HCEC 1CT (cell line): ENCODE measurements around the gene HINT2.
A peak's percentile ranks its signal among the peaks of the same experiment; 100 is the strongest.

Experiments used
- DNase-seq: peaks from one replicate; pipeline ENCODE4 v3.0.0-alpha.2; 2017

HINT2 gene

GRCh38 chr9:35811381-35812024 lies 3.3 kb downstream of the HINT2 start:
- no peak for DNase-seq

GRCh38 chr9:35810122-35810521 lies 4.7 kb downstream of the HINT2 start:
- no peak for DNase-seq

- no peak for DNase-seq
Measured at GRCh38 chr9:35808433-35808832, 6.4 kb downstream of the HINT2 start.

GRCh38 chr9:35806101-35806500 lies 8.7 kb downstream of the HINT2 start:
- DNase-seq = no peak

- no peak for DNase-seq
Measured at GRCh38 chr9:35801328-35802128, 13.3 kb downstream of the HINT2 start.

- no peak for DNase-seq
Measured at GRCh38 chr9:35800530-35800929, 14.3 kb downstream of the HINT2 start.

- no peak for DNase-seq
Measured at GRCh38 chr9:35798658-35799374, 16.0 kb downstream of the HINT2 start.

GRCh38 chr9:35797311-35798109 lies 17.3 kb downstream of the HINT2 start:
- DNase-seq = no peak

GRCh38 chr9:35795695-35796094 lies 19.1 kb downstream of the HINT2 start:
- no peak for DNase-seq

- no peak for DNase-seq
Measured at GRCh38 chr9:35793461-35793860, 21.4 kb downstream of the HINT2 start.

GRCh38 chr9:35792826-35793225 lies 22.0 kb downstream of the HINT2 start:
- DNase-seq = no peak

- no peak for DNase-seq
Measured at GRCh38 chr9:35792024-35792813, 22.6 kb downstream of the HINT2 start.

- DNase-seq = peak; percentile 26
Measured at GRCh38 chr9:35791297-35791921, 23.4 kb downstream of the HINT2 start, which contains the start of gene NPR2. Gene NPR2 (plus strand): TSS chr9:35791591. CDS start chr9:35792409, 818 bp downstream.

- DNase-seq = peak; percentile 87
Measured at GRCh38 chr9:35790385-35791296, 24.2 kb downstream of the HINT2 start.

GRCh38 chr9:35790025-35790384 lies 24.8 kb downstream of the HINT2 start:
- DNase-seq = no peak

- DNase-seq = no peak
Measured at GRCh38 chr9:35789541-35789940, 25.3 kb downstream of the HINT2 start.

GRCh38 chr9:35783418-35783817 lies 31.4 kb downstream of the HINT2 start:
- DNase-seq = no peak

GRCh38 chr9:35781066-35781465 lies 33.8 kb downstream of the HINT2 start:
- DNase-seq = no peak

- no peak for DNase-seq
Measured at GRCh38 chr9:35778496-35778895, 36.3 kb downstream of the HINT2 start.

- no peak for DNase-seq
Measured at GRCh38 chr9:35776018-35776417, 38.8 kb downstream of the HINT2 start.
